Bronchial epithelial cell (primary cell): ENCODE measurements around the gene TFCP2L1. TPM values are rescaled to one million over a fixed set of nuclear protein-coding genes. Genes with fewer than 3 reads are reported as not detected.

Experiments used
- DNase-seq: peaks from one replicate; pipeline ENCODE4 v3.0.0-alpha.2; 2010; ENCODE audit warnings: low read depth
- FAIRE-seq: peaks from 2 replicates; lab custom pipeline; 2011; peaks lifted over from hg19 to GRCh38; lab: Jason Lieb, UNC
- H3K27me3 ChIP-seq: 2 replicates; pipeline ENCODE4 v1.5.1; 2011; ENCODE audit warnings: low read length; ENCODE audit not compliant: control insufficient read depth, insufficient read depth
- H3K36me3 ChIP-seq: 2 replicates; pipeline ENCODE4 v1.5.1; 2011; ENCODE audit warnings: low read length; ENCODE audit not compliant: control insufficient read depth, insufficient read depth
- H3K4me3 ChIP-seq: 2 replicates; pipeline ENCODE4 v1.5.1; 2011; ENCODE audit warnings: mild to moderate bottlenecking, low read depth, low read length, control low read depth
- total RNA-seq: library from RNA; depleted of rRNA; stranded (reverse); fragments of >200 nt; gene quantifications from 2 replicates; pipeline ENCODE4 v1.2.1, GENCODE V29; 2014
- TF ChIP-seq, protein P1 (sequence below): IDR thresholded peaks from 2 replicates; pipeline ENCODE4 v1.5.1; 2011; ENCODE audit warnings: mild to moderate bottlenecking, moderate library complexity, low read length, control low read depth, inconsistent platforms; ENCODE audit not compliant: insufficient read depth, severe bottlenecking

TFCP2L1 gene
- total RNA-seq, 1 donor from 2014 or later, result 5.5 TPM

DNA sequence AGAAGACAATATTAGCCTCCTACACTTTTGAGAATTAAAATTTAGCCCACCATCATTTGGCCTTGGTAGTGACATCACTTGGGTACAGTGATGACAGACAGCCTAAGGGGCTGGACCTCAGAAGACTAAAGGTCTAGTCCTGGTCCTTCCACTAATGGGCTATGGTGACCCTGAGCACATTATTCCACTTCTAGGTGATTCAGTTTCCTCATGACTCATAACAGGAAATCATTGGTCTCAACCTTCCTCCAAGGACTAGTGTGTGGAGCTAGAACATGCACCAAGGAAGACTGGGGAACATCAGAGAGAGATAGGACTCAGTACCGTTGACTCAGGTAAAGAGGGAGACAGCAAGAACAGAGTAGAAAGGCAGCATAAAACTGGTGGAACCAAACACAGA lies 64.0 kb downstream of the TFCP2L1 start:
- FAIRE-seq, result peak; percentile 50
- peak; percentile 90 for DNase-seq
- Histone ChIP-seq H3K4me3 (no peak overlapping the region), H3K27me3 (no peaks in the 10 kb centered on the region), H3K36me3 (peaks cover 5% of the 10 kb centered on the region)
- TF ChIP-seq, protein P1, sequence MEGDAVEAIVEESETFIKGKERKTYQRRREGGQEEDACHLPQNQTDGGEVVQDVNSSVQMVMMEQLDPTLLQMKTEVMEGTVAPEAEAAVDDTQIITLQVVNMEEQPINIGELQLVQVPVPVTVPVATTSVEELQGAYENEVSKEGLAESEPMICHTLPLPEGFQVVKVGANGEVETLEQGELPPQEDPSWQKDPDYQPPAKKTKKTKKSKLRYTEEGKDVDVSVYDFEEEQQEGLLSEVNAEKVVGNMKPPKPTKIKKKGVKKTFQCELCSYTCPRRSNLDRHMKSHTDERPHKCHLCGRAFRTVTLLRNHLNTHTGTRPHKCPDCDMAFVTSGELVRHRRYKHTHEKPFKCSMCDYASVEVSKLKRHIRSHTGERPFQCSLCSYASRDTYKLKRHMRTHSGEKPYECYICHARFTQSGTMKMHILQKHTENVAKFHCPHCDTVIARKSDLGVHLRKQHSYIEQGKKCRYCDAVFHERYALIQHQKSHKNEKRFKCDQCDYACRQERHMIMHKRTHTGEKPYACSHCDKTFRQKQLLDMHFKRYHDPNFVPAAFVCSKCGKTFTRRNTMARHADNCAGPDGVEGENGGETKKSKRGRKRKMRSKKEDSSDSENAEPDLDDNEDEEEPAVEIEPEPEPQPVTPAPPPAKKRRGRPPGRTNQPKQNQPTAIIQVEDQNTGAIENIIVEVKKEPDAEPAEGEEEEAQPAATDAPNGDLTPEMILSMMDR, result no peak

DNA sequence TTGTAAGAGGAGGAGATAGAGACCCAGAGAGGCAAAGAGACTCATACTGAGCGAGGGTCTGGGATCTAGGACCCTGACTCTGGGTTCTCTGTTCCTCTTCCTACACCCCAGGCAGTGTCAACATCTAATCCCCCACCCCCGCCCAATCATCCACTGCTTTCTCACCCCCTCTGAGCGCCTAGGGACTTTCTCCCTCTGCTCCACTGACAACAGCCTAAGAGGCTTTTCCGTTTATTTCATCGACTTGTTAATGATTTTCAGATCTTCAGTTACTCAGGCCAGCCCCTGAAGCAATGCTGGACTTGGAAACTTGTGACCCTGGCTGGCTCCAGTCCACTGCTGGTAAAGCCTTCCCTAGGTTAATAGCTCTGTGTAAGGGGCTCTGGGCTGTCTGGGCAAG lies 65.1 kb downstream of the TFCP2L1 start:
- TF ChIP-seq, protein P1, result no peak
- Histone ChIP-seq H3K27me3 (no peaks in the 10 kb centered on the region), H3K4me3 (no peak overlapping the region), H3K36me3 (peaks cover 3% of the 10 kb centered on the region)
- DNase-seq (no peak), FAIRE-seq (no peak)

DNA sequence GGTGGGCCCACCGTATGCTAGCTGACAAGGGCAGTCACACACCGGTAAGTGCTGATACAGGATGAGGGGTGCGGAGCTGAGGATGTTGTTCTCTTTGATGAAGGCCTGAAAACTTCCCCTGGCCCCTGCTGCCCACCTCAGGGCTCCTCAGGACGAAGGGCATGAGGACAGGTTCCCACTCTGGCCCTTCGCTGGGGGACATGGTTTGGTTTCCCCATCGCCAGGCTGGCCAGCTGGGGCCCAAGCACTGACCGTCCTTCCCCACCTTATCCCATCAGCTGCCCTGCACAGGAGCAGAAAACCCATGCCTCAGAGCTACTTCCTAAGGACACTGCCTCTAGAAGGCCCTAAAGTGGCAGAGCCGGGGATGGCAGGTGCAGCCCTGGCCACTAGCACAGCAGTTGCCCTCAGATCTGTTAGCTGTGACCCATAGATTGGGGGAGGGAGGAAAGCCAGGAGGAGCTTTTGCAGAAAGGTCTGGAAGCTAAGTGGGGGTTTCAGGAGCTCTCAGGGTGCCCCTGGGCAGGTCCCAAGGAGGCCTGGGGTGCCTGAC lies 66.5 kb downstream of the TFCP2L1 start:
- Histone ChIP-seq H3K4me3 (no peak overlapping the region), H3K36me3 (no peaks in the 10 kb centered on the region), H3K27me3 (no peaks in the 10 kb centered on the region)
- no peak for DNase-seq
- TF ChIP-seq, protein P1, result no peak
- no peak for FAIRE-seq

DNA sequence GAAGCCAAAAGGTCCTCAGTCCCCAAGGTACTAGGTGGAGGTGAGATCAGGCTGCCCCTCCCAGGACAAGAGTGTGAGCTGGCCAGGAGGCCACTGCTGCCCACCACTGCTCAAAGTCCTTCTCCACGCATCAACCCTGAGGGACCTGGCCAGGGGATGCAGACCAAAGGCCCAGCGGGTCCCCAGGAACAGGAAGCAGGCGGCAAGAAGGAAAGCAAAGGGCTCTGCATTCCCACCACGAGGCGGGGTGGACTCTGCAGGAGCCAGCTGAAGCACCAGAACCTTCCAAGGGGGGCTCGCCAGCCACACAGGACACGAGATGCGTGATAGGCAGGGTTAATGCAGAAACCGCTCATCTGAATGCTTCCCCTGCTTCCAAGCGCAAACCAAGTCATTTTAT lies 67.4 kb downstream of the TFCP2L1 start:
- DNase-seq (no peak), FAIRE-seq (no peak)
- no peak overlapping the region for H3K4me3 ChIP-seq
- no peaks in the 10 kb centered on the region for H3K27me3 ChIP-seq
- TF ChIP-seq, protein P1, result no peak
- H3K36me3 ChIP-seq, result no peaks in the 10 kb centered on the region

DNA sequence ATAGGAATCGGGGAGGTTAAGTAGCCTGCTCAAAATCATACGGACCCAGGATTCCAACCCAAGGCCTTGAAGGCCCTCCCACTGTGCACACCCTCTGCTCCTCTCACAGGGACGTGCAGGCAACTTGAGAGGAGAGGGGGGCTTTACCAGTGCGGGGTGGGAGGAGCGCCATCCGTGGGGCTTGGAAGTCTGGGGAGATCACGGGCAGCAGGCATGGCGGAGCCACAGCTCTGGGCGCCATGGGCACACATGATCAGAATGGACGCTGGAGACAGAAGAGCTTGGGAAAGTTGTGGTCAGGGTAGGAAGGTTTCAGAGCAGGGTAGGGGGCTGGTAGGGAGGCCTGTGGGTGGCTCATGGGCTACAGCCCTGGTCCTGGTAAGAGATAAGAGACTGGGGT lies 70.7 kb downstream of the TFCP2L1 start:
- DNase-seq, result no peak
- no peak for FAIRE-seq
- TF ChIP-seq, protein P1, result no peak
- H3K27me3 ChIP-seq, result no peaks in the 10 kb centered on the region
- H3K4me3 ChIP-seq, result no peak overlapping the region
- no peaks in the 10 kb centered on the region for H3K36me3 ChIP-seq

DNA sequence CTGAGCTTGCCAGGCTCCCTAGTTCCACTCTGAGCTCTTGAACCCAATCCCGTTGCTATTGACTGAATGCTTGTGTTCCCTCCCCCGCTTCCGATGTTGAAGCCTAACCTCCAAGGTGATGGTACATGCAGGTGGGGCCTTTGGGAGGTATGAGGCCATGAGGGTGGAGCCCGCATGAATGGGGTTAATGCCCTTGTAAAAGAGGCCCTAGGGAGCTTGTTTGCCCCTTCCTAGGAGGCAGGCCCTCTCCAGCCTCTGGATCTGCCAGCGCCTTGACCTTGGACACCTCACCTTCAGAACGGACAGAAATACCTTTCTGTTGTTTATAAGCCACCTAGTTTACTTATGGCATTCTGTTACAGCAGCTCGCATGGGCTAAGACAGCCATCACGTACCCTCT lies 71.6 kb downstream of the TFCP2L1 start:
- no peaks in the 10 kb centered on the region for H3K36me3 ChIP-seq
- no peaks in the 10 kb centered on the region for H3K27me3 ChIP-seq
- TF ChIP-seq, protein P1, result no peak
- FAIRE-seq, result no peak
- no peak for DNase-seq
- H3K4me3 ChIP-seq, result no peak overlapping the region
